HG03045 (cell line): Measurements from ENCODE around the gene TCERG1.
"Not testable (repeated sequence)": the region's sequence is repeated elsewhere in the genome, so short reads cannot be mapped to it uniquely, and the experiment has no call there.

Experiments used
- ATAC-seq: cut with Tn5 transposase; IDR thresholded peaks from one replicate; pipeline ENCODE4 v1.9.1; 2021; ENCODE audit warnings: mild to moderate bottlenecking, moderate library complexity; ENCODE audit not compliant: unreplicated experiment

TCERG1 gene

GRCh38 chr5:146519554-146519953 lies 72.4 kb downstream of the TCERG1 start:
- ATAC-seq, result no peak

GRCh38 chr5:146520731-146521130 lies 73.6 kb downstream of the TCERG1 start:
- no peak for ATAC-seq

DNA sequence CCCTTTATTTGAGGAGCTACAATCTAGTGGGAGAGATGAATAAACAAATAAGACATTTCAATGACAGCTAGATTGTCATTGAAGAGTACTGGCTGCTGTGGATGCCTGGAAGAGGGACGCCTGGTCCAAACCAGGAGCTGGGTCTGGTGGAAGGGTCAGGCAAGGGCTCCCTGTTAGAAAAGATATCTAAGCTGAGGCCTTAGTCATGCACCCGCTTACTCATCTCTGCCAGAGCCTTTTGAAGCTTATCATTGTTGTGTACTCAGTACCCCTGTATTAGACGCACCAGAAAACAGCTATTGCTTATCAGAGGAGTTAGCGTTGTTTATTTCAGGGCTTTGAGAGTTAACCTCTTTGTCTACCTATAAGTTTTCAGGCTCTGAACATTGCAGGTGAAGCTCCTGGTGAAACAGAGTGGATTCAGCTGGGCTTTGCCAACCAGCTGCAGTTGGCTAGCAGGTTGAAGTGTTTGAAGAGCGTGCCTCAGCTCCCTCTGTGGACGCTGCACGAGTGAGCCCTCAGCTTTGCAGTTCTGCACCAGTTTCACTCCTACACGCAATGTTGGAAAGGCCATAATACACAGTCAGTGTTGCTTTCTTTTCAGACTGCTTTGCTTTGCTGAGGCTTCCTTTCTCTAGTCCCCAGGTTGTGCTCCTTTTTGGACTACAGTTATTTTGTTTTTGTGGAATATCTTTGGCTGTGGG lies 74.4 kb downstream of the TCERG1 start:
- no peak for ATAC-seq

DNA sequence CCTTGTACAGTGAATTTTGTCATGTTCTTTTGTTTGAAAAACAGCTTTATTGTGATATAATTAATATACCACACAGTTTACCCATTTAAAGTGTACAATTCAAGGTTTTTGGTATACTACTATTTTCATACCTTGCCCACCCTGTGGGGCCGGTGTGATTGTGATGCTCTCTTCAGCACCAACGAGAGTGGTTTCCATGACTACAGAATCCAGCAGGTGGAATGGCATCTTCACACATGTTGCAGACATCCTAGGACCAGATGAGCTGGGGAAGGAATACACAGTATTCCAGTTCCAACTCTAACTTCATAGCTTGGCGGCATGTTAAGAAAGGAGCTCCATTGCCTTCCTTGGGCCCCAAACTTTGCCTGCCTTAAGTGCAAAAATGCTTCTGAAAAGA lies 76.6 kb downstream of the TCERG1 start:
- no peak for ATAC-seq

DNA sequence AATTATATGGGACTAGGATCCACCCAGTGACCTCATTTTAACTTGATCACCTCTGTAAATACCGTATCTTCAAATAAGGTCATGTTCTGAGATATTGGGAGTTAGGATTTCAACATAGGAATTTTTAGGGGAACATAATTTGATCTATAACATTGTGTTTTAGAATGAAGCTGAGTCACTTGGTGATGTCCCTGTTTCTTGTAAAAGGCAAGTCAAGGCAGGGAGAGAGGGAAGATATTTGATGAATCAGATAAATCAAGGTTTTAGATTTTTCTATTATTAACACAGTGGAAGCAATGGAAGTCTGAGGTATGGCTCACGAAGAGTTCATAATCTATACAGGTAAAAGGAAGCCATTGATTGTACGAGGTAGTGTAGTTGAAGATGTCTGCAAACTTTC lies 80.7 kb downstream of the TCERG1 start:
- ATAC-seq, result no peak

- no peak for ATAC-seq
These were observed 81.1 kb downstream of the TCERG1 start for GRCh38 chr5:146528236-146528635.

GRCh38 chr5:146529984-146530383 lies 82.9 kb downstream of the TCERG1 start:
- no peak for ATAC-seq

DNA sequence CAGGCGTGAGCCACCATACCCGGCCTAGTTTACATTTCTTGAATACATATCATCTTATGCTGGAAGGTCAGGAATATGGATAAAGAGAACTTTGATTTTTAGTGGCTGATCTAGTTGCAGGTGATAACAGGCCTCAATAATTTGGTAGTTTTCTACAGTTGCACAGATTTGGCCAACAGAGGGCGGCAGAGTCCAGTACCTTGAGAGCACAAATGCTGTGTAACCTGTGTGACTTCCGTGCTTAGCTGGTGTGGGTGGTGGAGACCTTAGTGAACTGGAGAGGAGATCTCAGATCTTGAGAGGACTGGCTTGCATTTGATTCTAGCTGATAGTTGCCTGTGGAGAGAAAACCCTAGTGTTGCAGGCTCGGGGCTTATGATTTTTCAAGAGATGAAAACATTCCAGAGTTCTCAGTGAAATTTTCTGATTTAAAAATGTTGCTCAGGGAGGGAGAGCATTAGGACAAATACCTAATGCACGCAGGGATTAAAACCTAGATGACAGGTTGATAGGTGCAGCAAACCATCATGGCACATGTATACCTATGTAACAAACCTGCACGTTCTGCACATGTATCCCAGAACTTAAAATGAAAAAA lies 86.2 kb downstream of the TCERG1 start:
- peak; percentile 93 for ATAC-seq

DNA sequence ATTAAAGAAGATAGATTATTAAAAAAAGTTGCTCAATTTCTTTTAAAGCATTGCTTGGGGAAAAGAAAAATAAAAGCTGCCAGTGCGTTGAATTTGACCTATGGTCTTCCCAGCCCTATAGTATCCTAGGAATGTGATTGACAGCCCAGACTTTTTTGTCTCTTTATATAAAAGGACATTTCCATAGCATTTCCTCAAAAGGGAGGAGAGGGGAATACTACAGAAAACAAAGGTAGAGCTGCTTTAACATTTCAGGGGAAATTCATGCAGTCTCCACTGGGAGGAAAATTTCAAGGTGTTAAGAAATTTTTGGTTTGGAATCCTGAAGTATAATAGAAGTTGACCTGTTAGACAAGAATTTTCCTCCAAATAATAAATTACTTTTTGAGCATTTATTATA lies 86.7 kb downstream of the TCERG1 start:
- no peak for ATAC-seq

DNA sequence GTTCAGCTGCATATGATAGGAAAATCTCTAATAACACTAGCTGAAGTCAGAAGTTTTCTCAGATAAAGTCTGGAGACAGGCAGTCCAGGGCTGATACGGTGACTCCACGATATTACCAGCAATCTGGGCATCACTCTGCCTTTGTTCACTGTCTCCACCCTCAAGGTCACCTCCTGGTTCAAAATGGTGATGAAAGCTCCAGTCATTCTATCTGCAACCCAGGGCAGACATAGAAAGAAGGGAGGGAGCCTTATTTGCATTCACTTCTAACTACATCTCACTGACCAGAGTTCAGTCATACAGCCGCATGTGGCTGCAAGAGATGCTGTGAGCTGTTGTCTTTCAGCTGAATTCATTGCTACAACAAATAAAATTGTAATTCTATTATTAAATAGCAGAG lies 91.3 kb downstream of the TCERG1 start:
- ATAC-seq, result no peak

GRCh38 chr5:146539973-146540372 lies 92.8 kb downstream of the TCERG1 start:
- ATAC-seq, result no peak

- no peak for ATAC-seq
These were observed 93.3 kb downstream of the TCERG1 start for GRCh38 chr5:146540414-146540813.

- peak; percentile 98 for ATAC-seq
These were observed 95.1 kb downstream of the TCERG1 start for GRCh38 chr5:146541958-146542849.

GRCh38 chr5:146544232-146544631 lies 97.1 kb downstream of the TCERG1 start:
- ATAC-seq, result no peak

- no peak for ATAC-seq
These were observed 101.8 kb downstream of the TCERG1 start for GRCh38 chr5:146548781-146549449.

DNA sequence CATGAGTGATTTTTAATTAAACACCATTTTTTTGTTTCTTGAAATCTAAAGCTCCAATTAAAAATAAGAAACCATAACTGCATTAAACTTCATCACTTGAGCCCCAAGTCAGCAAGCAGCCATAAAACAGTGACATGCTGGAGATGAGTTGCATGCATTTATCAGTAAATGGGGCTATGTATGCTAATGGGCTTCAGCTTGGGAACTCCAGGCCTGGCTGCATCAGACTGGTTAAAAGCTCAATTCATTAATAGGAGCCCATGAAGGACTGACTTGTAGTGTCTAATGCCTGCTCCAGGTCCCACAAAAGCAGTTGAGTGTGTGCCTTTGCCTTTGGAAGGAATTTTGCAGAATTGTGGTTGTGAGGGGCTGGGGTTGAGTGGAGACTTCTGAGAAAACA lies 102.5 kb downstream of the TCERG1 start:
- ATAC-seq, result no peak

DNA sequence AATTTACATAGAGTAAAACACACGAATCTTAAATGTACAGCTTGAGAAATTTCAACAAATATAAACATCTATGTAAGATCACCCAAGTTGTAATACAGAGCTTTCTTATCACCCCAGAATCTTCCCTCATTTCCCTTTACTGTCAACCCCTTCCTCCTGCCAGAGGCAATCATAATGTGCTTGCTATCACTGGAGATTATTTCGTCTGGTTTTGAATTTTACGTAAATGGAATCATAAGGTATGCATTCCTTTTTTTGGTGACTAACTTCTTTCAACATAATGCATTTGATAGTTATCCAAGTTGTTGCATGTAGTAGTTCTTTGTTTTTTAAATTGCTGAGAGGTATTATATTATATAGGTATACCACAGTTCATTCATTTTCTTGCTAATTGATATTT lies 106.3 kb downstream of the TCERG1 start:
- ATAC-seq, result no peak

- not testable (repeated sequence) for ATAC-seq
These were observed 109.8 kb downstream of the TCERG1 start for GRCh38 chr5:146556884-146557283.

DNA sequence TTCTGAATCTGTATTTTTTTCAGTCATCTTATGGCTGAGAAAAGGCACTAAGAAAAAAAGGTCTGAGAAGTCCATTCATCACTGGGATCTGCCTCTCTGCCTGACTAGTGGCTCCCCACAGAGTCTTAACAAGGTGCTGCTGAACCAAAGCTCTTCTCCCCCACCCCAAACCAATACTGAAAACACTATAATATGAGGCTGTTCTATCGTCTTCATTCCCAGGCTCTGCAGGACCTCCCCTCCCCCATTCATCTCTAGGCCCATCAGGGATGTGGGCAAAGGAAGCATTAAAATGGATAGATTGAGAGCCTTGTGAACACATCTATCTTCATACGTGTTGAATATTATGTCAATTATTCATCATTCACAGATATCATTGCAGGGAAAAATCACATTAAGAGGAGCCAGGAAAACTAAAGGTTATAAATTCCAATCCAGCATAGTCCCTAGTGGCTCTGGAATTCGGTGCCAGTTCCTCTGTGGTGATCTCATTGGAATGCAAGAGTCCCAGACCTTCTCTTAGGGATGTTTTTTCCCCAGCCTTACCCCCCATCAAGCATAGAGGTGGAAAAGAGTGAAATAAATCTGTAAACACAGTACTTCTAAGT lies 113.2 kb downstream of the TCERG1 start:
- ATAC-seq, result no peak
